Tibial artery (tissue), 4 donors: ENCODE data around the gene ZNF891.

ENCODE experiments used
- DNase-seq, 2 donors: peaks; one replicate each; pipeline ENCODE4 v3.0.0-alpha.2; 2019
- H3K27ac ChIP-seq, 2 donors: fragments of 200-600 bp; sonication (generic) in 1 of 2; 1 replicate in 1 of 2; 2 replicates in 1 of 2; pipeline ENCODE4 v1.5.1; 2018 to 2019; ENCODE audit warnings: mild to moderate bottlenecking in 1 of 2
- H3K27me3 ChIP-seq, 2 donors: fragments of 200-600 bp; sonication (generic) in 1 of 2; one replicate each; pipeline versions ENCODE4 v1.5.1 to v1.6.0; 2016 to 2019
- H3K36me3 ChIP-seq, 3 donors: fragments of 200-600 bp; sonication (generic) in 2 of 3; one replicate each; pipeline ENCODE4 v1.5.1; 2016 to 2019; ENCODE audit warnings: mild to moderate bottlenecking in 2 of 3
- H3K4me1 ChIP-seq, 4 donors: fragments of 200-600 bp; sonication (generic) in 2 of 4; 1 replicate in 3 of 4; 2 replicates in 1 of 4; pipeline ENCODE4 v1.5.1; 2016 to 2019
- H3K4me3 ChIP-seq, 2 donors: fragments of 200-600 bp; sonication (generic) in 1 of 2; 1 replicate in 1 of 2; 2 replicates in 1 of 2; pipeline ENCODE4 v1.5.1; 2018 to 2019; ENCODE audit warnings: mild to moderate bottlenecking in 2 of 2
- H3K9me3 ChIP-seq, 3 donors: fragments of 200-600 bp; sonication (generic) in 1 of 3; one replicate each; pipeline ENCODE4 v1.5.1; 2016 to 2019
- CTCF ChIP-seq, 2 experiments: fragments of 200-600 bp in 1 of 2; fragments of 450-650 bp in 1 of 2; IDR thresholded peaks; one replicate each; pipeline ENCODE4 v1.5.1; 2017 to 2019; ENCODE audit warnings: antibody characterized with exemption in 2 of 2, mild to moderate bottlenecking in 1 of 2, moderate library complexity in 1 of 2
- intact Hi-C: fragments of 100-400 bp; cut with DNase I; formaldehyde crosslinking; loops from one replicate; pipeline ENCODE4 v1.15.0; 2023; ENCODE audit warnings: low total_unique reads

ZNF891 gene

GRCh38 chr12:133130038-133130807 is at the start of gene ZNF891, which contains the start of gene ZNF10:
TSS of gene ZNF891 (minus strand) at chr12:133130274. CDS start at chr12:133121918, 8,356 bp downstream.
TSS of gene ZNF10 (plus strand) at chr12:133130627. CDS start at chr12:133144493, 13,866 bp downstream.
- intact Hi-C loops, result no loop called here
- Histone ChIP-seq H3K4me3 (peak within 1 kb of the TSS; percentile 68 to 86), H3K36me3 (peaks cover 54 to 71% (median 67%) of the 10 kb centered on the region in 3 donors), H3K27ac (peak within 1 kb of the TSS; percentile 93 to 97), H3K9me3 (peaks cover 0 to 75% (median 49%) of the 10 kb centered on the region in 3 donors), H3K4me1 (peaks cover 0 to 10% (median 2%) of the 10 kb centered on the region in 4 donors), H3K27me3 (no peaks in the 10 kb centered on the region)
- TF ChIP-seq CTCF (IDR thresholded peaks at IDR 0.05), result no peak
- peak; percentile 92 to 97 for DNase-seq

GRCh38 chr12:133174901-133175300 is 44.8 kb upstream of the ZNF891 start:
- peaks cover 6 to 74% (median 16%) of the 10 kb centered on the region in 3 donors for H3K9me3 ChIP-seq
- no peak overlapping the region for H3K4me3 ChIP-seq
- DNase-seq, result no peak
- no peaks in the 10 kb centered on the region for H3K36me3 ChIP-seq
- no peak overlapping the region for H3K27ac ChIP-seq
- no peak for TF ChIP-seq CTCF (IDR thresholded peaks at IDR 0.05)
- no peaks in the 10 kb centered on the region for H3K27me3 ChIP-seq
- no peaks in the 10 kb centered on the region for H3K4me1 ChIP-seq
- intact Hi-C loops, result no loop called here

- peaks cover 6 to 79% (median 28%) of the 10 kb centered on the region in 3 donors for H3K9me3 ChIP-seq
- H3K36me3 ChIP-seq, result peaks cover 0 to 5% (median 0%) of the 10 kb centered on the region in 3 donors
- H3K27ac ChIP-seq, result no peak overlapping the region
- no peaks in the 10 kb centered on the region for H3K4me1 ChIP-seq
- H3K4me3 ChIP-seq, result no peak overlapping the region
- no peaks in the 10 kb centered on the region for H3K27me3 ChIP-seq
- no peak for DNase-seq
- intact Hi-C loops, result no loop called here
- no peak for TF ChIP-seq CTCF (IDR thresholded peaks at IDR 0.05)
Observed at GRCh38 chr12:133172491-133172890, 42.4 kb upstream of the ZNF891 start.

GRCh38 chr12:133165776-133166175 is 35.7 kb upstream of the ZNF891 start:
- no peak overlapping the region for H3K27ac ChIP-seq
- no peak for TF ChIP-seq CTCF (IDR thresholded peaks at IDR 0.05)
- H3K4me1 ChIP-seq, result no peaks in the 10 kb centered on the region
- no peak for DNase-seq
- intact Hi-C loops, result no loop called here
- H3K4me3 ChIP-seq, result no peak overlapping the region
- H3K9me3 ChIP-seq, result peaks cover 14 to 88% (median 82%) of the 10 kb centered on the region in 3 donors
- H3K27me3 ChIP-seq, result no peaks in the 10 kb centered on the region
- peaks cover 0 to 5% (median 4%) of the 10 kb centered on the region in 3 donors for H3K36me3 ChIP-seq

- no peak for DNase-seq
- Histone ChIP-seq H3K4me1 (no peaks in the 10 kb centered on the region), H3K27me3 (no peaks in the 10 kb centered on the region), H3K36me3 (peaks cover 87 to 93% (median 89%) of the 10 kb centered on the region in 3 donors), H3K9me3 (peaks cover 13 to 100% (median 92%) of the 10 kb centered on the region in 3 donors), H3K27ac (no peak overlapping the region), H3K4me3 (no peak overlapping the region)
- no peak for TF ChIP-seq CTCF (IDR thresholded peaks at IDR 0.05)
- intact Hi-C loops, result no loop called here
Observed at GRCh38 chr12:133156125-133156690, 26.1 kb upstream of the ZNF891 start.
